ENCODE data around the gene OPCML.

OPCML gene

GRCh38 chr11:132670921-132671675 is 861.2 kb downstream of the OPCML start:
- no peak for DNase-seq (ENCODE audit: low read depth in 2 of 2)

GRCh38 chr11:132669949-132670348 is 862.4 kb downstream of the OPCML start:
- no peak for DNase-seq (ENCODE audit: low read depth in 2 of 2)

- DNase-seq (ENCODE audit: low read depth in 2 of 2): no peak
These were observed 867.1 kb downstream of the OPCML start for GRCh38 chr11:132665205-132665604.

GRCh38 chr11:132658696-132659095 is 873.6 kb downstream of the OPCML start:
- DNase-seq (ENCODE audit: low read depth in 2 of 2): no peak

GRCh38 chr11:132658004-132658403 is 874.3 kb downstream of the OPCML start:
- DNase-seq (ENCODE audit: low read depth in 2 of 2): no peak

- DNase-seq (ENCODE audit: low read depth in 2 of 2): no peak
These were observed 877.0 kb downstream of the OPCML start for GRCh38 chr11:132655187-132655855.

- no peak for DNase-seq (ENCODE audit: low read depth in 2 of 2)
These were observed 879.1 kb downstream of the OPCML start for GRCh38 chr11:132653237-132653636.

GRCh38 chr11:132650969-132651720 is 881.2 kb downstream of the OPCML start:
- DNase-seq (ENCODE audit: low read depth in 2 of 2): no peak

GRCh38 chr11:132649277-132649676 is 883.0 kb downstream of the OPCML start:
- no peak for DNase-seq (ENCODE audit: low read depth in 2 of 2)

GRCh38 chr11:132648851-132649250 is 883.5 kb downstream of the OPCML start:
- DNase-seq (ENCODE audit: low read depth in 2 of 2): peak; percentile 45 to 46

- no peak for DNase-seq (ENCODE audit: low read depth in 2 of 2)
These were observed 885.4 kb downstream of the OPCML start for GRCh38 chr11:132646890-132647289.

- no peak for DNase-seq (ENCODE audit: low read depth in 2 of 2)
These were observed 887.6 kb downstream of the OPCML start for GRCh38 chr11:132644520-132645239.

- DNase-seq (ENCODE audit: low read depth in 2 of 2): no peak
These were observed 889.1 kb downstream of the OPCML start for GRCh38 chr11:132643239-132643638.

- no peak for DNase-seq (ENCODE audit: low read depth in 2 of 2)
These were observed 891.3 kb downstream of the OPCML start for GRCh38 chr11:132640952-132641351.

GRCh38 chr11:132639986-132640385 is 892.3 kb downstream of the OPCML start:
- DNase-seq (ENCODE audit: low read depth in 2 of 2): no peak

- DNase-seq (ENCODE audit: low read depth in 2 of 2): no peak
These were observed 892.9 kb downstream of the OPCML start for GRCh38 chr11:132639403-132639802.

- no peak for DNase-seq (ENCODE audit: low read depth in 2 of 2)
These were observed 893.9 kb downstream of the OPCML start for GRCh38 chr11:132638423-132638822.

GRCh38 chr11:132636523-132636922 is 895.8 kb downstream of the OPCML start:
- DNase-seq (ENCODE audit: low read depth in 2 of 2): no peak

- DNase-seq (ENCODE audit: low read depth in 2 of 2): peak; percentile 99
These were observed 899.6 kb downstream of the OPCML start for GRCh38 chr11:132632641-132633124.

- DNase-seq (ENCODE audit: low read depth in 2 of 2): no peak
These were observed 900.3 kb downstream of the OPCML start for GRCh38 chr11:132631989-132632388.

GRCh38 chr11:132627981-132628380 is 904.3 kb downstream of the OPCML start:
- no peak for DNase-seq (ENCODE audit: low read depth in 2 of 2)

GRCh38 chr11:132626446-132626845 is 905.9 kb downstream of the OPCML start:
- no peak for DNase-seq (ENCODE audit: low read depth in 2 of 2)
